Right renal cortex interstitium (tissue), 3 donors: Measurements from ENCODE around the gene DPP9. TPM values are rescaled to one million over a fixed set of nuclear protein-coding genes. Genes with fewer than 3 reads are reported as not detected.
A peak's percentile ranks its signal among the peaks of the same experiment; 100 is the strongest.
"Not testable (repeated sequence)": the region's sequence is repeated elsewhere in the genome, so short reads cannot be mapped to it uniquely, and the experiment has no call there.

Experiments
- DNase-seq, 3 donors: peaks; one replicate each; pipeline ENCODE4 v3.0.0-alpha.2; 2013; ENCODE audit warnings: low read depth in 3 of 3, low spot score in 2 of 3
- polyA plus RNA-seq, 3 donors: library from polyadenylated mRNA; unstranded; fragments of 120-200 nt; gene quantifications; one replicate each; pipeline ENCODE4 v1.2.1, GENCODE V29; 2013; ENCODE audit not compliant: insufficient read length in 3 of 3

Gene DPP9
- polyA plus RNA-seq, 3 donors: 17.4 to 20.4 (median 18.7) TPM

- DNase-seq: no peak
Observed at GRCh38 chr19:4691373-4691772, 32.3 kb downstream of the DPP9 start.

- DNase-seq: no peak
Observed at GRCh38 chr19:4690361-4690760, 33.3 kb downstream of the DPP9 start.

GRCh38 chr19:4689403-4689802 is 34.2 kb downstream of the DPP9 start:
- no peak for DNase-seq

- DNase-seq: no peak
Observed at GRCh38 chr19:4688587-4688986, 35.1 kb downstream of the DPP9 start.

GRCh38 chr19:4687396-4687795 is 36.2 kb downstream of the DPP9 start:
- DNase-seq: no peak

- DNase-seq: no peak
Observed at GRCh38 chr19:4686700-4687099, 36.9 kb downstream of the DPP9 start.

- no peak for DNase-seq
Observed at GRCh38 chr19:4684312-4685095, 39.1 kb downstream of the DPP9 start.

GRCh38 chr19:4682417-4683200 is 41.0 kb downstream of the DPP9 start:
- DNase-seq: no peak

- not testable (repeated sequence) for DNase-seq
Observed at GRCh38 chr19:4680021-4680420, 43.6 kb downstream of the DPP9 start.

GRCh38 chr19:4678881-4679790 is 44.5 kb downstream of the DPP9 start:
- no peak for DNase-seq

- DNase-seq: no peak
Observed at GRCh38 chr19:4676955-4677731, 46.5 kb downstream of the DPP9 start.

- DNase-seq: no peak
Observed at GRCh38 chr19:4675346-4675745, 48.3 kb downstream of the DPP9 start.

GRCh38 chr19:4673726-4674125 is 49.9 kb downstream of the DPP9 start:
- DNase-seq: no peak

GRCh38 chr19:4673216-4673615 is 50.4 kb downstream of the DPP9 start:
- DNase-seq: no peak

GRCh38 chr19:4671185-4671851 is 52.3 kb downstream of the DPP9 start:
- no peak for DNase-seq

- peak; percentile 31 to 70 (median 69) for DNase-seq
Observed at GRCh38 chr19:4669723-4670480, 53.7 kb downstream of the DPP9 start, which contains the start of gene MYDGF. Gene MYDGF (minus strand): TSS chr19:4670342. CDS start chr19:4670334, 8 bp downstream.

- DNase-seq: no peak
Observed at GRCh38 chr19:4664642-4665041, 59.0 kb downstream of the DPP9 start.

- no peak for DNase-seq
Observed at GRCh38 chr19:4662812-4663211, 60.8 kb downstream of the DPP9 start.
